AG08396 (cell line): ENCODE results near the gene TNFRSF4.

Experiments
- DNase-seq: peaks from one replicate; pipeline ENCODE4 v3.0.0; 2012; ENCODE audit warnings: low spot score, mixed read lengths

The TNFRSF4 gene

DNA sequence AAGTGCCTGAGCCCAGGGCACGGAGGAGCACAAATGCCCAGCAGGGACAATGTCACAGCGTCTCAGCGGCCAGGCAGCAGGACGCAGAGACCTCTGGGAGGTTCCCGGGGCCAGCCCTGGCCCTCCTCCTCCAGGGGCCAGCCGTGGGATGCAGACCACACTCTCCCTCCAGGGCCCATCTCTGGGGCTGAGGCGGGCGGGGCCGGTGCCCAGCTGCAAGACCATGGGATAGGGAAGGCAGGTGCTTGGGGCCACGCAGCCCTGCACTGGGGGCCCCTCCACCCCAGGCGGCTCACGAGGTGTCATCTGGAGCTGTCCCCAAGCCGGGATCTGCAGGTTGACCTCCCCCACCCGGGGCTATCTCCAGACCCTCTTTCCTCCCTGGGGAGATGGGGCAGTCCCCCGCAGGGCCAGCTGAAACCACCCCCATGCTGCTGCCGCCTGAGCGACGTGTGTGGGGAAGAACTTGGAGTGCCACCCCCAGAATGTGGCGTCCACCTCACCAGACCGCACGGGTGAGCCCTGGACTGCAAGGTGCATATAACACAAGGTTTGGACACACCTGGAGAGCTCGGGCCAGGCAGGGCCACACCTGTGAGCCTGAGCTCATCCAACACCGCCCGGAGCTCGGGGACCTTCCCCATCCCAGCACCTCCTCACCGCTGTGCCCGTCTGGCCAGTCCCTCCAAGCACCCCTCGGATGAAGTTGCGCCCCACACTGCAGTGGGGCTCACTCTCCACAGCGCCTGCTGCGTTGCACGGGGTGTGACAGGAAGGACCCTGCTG, 44.3 kb downstream of the TNFRSF4 start:
- no peak for DNase-seq

DNA sequence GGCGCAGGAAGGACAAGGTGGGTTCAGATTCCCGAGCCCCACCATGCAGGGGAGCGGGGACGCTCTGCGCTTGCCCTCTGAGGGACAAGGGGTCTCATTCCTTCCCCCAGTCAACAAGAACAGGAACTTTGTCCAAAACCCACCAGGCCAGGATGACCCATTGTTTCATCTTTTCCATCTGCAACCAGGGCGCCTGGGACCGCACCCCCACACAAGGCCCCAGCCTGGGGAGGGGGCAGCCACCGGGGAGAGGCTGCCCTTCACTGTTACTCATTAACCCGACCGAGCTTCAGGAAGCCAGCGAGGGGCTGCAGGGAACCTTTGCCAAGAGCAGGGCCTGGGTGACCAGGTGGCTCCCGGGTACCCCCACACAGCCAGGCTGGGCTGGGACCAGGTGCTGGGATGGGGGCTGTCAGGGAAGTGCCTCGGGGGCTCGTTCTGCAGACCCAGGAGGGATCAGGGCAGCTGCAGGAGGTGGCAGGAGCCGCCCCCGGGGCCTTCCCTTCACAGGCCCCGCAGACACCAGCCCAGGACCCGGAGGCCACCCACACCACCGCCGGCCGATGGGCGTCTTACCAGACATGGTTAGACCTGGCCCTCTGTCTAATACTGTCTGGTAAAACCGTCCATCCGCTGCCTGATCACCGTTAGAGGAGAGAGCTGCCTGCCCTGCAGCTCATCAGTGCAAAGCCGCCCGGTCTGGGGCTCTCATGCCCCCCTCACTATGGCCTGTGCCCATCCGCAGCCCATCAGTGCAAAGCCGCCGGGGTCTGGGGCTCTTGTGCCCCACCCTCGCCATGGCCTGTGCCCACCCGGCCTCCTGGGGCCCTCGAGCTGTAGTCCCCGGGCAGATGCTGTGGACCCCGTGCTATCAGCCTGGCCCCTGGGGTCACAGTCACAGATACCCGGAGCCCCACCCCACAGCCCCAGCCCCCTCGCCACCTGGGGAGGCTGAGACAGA, 45.2 kb downstream of the TNFRSF4 start:
- no peak for DNase-seq

DNA sequence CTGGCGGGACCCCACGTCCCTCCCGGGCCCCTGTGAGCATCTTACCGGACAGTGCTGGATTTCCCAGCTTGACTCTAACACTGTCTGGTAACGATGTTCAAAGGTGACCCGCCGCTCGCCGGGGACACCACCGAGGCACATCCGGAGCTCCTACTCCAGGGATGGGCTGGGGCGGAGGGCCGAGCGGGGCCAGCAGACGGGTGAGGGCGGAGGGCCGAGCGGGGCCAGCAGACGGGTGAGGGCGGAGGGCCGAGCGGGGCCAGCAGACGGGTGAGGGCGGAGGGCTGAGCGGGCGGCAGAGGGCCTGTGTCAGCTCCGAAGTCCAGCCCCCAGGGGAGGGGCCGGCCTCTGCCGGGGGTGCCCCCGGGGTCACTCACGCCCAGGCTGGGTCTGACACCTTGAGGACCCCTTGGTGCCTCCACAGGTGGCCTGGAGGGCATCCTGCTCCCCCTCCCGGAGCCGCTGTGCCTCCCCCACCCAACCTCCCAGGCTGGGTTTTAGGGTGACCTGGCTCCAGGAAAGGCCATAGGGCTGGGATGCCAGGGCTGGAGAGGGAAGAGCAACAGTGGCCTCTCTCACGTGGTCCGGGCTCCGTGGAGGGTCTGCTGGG, 46.0 kb downstream of the TNFRSF4 start:
- no peak for DNase-seq

DNA sequence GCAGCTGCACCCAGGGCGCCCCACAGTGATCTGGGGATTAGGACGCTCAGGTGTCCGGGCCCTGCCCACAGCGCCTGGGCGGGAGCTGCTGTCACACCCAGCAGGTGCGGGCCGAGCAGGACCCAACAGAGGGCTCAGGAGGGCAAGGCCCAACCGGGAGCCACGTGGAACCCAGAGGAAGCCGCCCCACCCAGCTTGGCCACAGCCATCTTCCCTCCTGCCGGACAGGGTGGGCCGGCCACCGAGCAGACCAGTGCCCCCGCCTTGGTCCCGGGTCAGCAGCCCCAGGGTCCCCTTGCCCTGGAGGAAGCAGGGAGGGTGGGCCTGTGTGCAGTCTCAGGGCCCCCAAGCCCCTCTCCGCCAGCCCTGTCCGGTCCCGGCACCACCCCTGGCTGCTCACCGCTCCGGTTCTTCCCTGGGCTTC, 46.5 kb downstream of the TNFRSF4 start:
- DNase-seq = no peak

- DNase-seq = no peak
Measured at GRCh38 chr1:1166642-1167397, 47.1 kb downstream of the TNFRSF4 start.

GRCh38 chr1:1165900-1166421, 48.0 kb downstream of the TNFRSF4 start:
- DNase-seq = no peak

DNA sequence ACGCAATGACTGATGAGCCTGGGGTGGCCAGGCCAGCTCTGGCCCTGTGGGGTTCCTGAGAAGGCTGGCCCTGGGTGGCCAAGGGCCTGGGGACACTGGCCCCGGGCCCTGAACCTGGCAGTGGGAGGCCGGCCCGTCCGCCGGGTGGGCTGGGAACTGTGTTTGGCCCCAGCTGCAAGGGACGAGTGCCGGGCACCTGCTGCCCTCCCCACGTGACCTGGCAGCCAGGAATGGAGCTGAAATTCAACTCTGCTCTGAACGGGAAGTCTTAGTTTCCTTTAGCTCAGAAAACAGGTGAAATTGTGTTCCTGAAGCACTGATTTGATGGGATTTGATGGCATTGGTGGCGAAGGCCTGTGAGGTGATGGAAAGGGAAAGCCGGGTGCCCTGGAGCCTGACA, 48.5 kb downstream of the TNFRSF4 start:
- DNase-seq = no peak

DNA sequence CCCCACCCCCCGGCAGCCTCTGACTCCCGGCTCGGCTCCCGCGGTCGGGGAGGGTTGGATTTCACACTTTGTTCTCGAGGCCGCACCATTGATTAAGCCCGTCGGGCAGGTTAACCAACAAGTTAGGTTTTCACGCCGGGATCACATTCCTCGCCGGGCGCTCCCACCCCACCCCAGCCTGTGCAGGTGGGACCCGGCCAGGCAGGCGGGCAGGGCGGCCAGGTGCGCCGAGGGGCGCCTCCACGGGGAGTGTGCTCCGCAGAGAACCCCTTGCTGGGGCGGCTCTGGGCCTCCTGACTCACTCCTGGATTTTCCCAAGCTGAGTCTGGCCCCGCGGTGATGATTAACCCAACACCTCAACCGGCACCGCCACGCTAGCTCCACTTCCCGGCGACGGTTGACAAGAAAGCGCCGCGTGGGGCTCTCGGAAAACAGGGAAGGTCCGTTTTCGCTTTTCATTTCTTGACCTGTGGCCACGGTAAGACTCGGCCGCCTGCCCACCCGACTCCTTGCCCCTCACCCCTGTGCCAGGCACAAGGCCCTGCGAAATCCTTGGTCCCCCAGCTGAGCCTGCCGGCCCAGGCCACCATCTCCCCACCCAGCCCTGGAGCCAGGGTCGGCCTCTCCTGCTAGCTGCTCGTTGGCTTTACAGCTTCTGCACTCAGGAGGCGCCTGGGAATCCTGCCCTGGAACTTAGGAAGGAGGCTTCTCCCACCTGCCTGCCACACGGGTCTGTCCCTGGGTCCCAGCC, 49.1 kb downstream of the TNFRSF4 start:
- no peak for DNase-seq

- no peak for DNase-seq
Measured at GRCh38 chr1:1164361-1164700, 49.6 kb downstream of the TNFRSF4 start.

DNA sequence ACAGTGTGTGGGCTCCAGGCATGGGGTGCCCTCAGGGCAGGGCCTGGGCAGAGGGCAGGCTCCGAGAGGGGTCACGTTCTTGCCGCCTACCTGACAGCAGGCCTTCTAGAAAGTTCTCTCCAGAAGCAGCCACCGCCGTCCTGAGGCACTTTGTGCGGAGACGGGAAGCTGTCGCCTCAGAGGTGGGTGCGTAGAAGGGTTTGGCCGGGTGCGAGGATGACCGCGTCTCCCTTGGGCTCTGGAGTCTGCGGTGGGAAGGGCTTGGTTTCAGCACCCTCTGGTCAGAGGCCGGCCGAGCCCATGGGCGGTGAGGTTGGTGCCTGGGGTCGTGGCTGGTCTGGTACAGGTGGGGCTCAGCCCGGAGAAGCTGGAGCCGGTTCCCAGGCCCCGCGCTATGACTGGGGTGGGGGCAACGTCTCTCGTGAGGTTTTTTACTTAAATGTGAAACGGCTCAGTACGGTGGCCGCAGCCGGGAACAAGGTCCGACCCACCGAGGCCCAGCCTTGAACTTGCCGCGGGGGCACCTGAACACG, 50.3 kb downstream of the TNFRSF4 start:
- no peak for DNase-seq

- DNase-seq = no peak
Measured at GRCh38 chr1:1162597-1163537, 51.1 kb downstream of the TNFRSF4 start.

GRCh38 chr1:1161683-1162079, 52.3 kb downstream of the TNFRSF4 start:
- no peak for DNase-seq
